Germinal center (tissue), 1 donor: ENCODE measurements around the gene CD37.
"Not testable (repeated sequence)": the region's sequence is repeated elsewhere in the genome, so short reads cannot be mapped to it uniquely, and the experiment has no call there.

ENCODE experiments used
- DNase-seq: peaks from one replicate; pipeline ENCODE4 v3.0.0; 2012; ENCODE audit warnings: mixed read lengths, low spot score

CD37 gene

DNA sequence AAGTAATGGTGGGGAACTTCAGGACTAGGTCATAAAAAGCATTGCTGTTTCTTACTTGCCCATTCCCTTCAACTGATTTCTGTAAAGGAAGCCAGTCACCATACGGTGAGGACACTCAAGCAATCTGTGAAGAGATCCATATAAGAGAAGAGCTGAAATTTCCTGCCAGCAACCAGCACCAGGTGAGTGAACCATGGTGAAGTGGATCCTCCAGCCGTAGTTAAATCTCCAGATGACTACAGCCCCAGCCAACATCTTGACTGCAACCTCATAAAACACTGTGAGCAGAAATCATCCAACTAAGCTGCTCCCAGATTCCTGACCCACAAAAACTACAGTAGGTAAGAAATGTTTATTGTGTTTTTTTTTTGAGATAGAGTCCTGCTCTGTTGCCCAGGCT is 6.5 kb upstream of the CD37 start:
- no peak for DNase-seq

DNA sequence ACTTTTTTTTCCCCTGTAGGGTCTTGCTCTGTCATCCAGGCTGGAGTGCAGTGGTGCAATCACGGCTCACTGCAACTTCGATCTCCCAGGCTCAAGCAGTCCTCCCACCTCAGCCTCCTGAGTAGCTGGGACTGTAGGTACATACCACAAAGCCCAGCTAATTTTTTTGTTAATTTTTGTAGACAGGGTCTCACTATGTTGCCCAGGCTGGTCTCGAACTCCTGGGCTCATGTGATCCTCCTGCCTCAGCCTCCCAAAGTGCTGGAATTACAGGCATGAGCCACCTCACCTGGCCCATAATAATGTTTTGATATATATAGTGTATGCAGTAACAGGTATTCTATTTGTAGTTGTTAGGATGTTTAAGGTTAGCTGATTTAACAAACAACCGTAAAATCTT is 4.0 kb upstream of the CD37 start:
- DNase-seq, result not testable (repeated sequence)

DNA sequence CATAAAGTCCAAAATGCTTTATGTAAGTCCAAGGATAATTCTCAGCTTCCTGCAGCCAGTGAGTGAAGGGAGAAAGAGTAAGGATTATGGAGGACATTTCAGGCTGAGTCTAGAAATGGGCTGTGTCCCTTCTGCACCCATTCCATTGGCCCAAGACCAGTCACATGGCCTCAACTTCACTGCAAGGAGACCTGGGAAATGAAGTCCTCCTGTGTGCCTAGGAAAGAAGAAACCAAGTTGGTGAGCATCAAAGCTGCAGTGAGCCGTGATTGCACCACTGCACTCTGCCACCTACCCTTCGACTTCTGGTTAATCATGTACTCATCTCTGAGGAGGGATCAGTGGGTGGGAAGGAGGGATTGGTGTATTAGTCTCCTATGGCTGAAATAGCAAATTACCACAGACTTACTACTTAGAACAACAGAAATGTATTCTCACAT is 3.6 kb upstream of the CD37 start:
- peak; percentile 77 for DNase-seq

DNA sequence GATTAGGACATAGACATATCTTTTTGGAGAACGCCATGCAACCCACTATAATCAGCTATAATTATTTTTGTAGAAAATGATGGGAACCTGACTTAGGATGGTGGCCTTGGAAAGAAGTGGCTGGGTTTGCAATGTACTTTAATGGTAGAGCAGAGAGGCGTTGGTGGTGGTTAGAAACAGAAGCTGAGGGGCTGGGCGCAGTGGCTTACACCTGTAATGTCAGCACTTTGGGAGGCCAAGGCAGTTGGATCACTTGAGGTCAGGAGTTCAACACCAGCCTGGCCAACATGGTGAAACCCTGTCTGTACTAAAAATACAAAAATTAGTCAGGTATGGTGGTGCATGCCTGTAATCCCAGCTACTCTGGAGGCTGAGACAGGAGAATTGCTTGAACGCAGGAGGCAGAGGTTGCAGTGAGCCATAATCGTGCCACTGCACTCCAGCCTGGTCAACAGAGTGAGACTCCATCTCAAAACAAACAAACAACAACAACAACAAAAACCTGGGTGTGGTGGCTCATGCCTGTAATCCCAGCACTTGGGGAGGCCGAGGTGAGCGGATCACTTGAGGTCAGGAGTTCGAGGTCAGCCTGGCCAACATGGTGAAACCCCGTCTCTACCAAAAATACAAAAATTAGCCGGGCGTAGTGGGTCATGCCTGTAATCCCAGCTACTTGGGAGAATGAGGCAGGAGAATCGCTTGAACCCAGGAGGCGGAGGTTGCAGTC is 2.4 kb upstream of the CD37 start:
- not testable (repeated sequence) for DNase-seq

DNA sequence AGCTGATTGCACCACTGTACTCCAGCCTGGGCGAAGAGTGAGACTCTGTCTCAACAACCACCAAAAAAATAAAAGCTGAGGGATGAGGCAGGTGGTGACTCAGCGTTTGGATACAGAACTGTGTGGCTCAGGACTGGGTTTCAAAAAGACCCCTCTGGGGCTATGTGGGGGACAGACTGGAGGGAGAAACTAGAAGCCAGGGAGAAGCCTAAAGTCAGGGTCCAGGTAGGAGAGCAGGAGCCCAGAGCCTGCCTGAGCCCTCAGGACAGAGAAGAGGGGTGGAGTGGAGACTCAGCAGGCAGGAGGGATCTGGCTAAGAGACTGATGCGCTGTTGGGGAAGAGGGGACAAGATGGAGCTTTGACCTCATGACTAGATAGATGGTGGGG is 1.8 kb upstream of the CD37 start:
- no peak for DNase-seq

DNA sequence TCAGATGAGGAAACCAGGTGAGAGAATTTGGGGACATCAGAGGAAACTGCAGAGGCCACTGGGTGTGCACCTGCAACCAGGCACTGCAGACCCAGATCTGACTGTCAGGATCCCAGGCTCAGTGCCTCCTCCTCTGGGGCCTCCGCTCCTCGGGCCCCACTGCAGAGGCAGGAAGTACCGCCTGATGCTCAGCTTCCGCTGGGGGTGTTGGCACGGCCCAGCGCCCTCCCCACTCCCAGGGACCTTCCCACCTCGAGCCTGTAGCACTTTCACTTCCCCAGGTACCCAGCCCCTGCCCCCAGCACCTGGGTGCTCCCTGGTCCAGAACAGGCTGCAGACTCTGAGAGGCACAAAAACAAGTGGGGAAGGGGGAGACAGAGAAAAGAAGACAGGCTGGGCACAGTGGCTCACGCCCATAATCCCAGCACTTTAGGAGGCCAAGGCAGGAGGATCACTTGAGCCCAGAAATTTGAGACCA is 1.4 kb upstream of the CD37 start:
- peak; percentile 89 for DNase-seq

DNA sequence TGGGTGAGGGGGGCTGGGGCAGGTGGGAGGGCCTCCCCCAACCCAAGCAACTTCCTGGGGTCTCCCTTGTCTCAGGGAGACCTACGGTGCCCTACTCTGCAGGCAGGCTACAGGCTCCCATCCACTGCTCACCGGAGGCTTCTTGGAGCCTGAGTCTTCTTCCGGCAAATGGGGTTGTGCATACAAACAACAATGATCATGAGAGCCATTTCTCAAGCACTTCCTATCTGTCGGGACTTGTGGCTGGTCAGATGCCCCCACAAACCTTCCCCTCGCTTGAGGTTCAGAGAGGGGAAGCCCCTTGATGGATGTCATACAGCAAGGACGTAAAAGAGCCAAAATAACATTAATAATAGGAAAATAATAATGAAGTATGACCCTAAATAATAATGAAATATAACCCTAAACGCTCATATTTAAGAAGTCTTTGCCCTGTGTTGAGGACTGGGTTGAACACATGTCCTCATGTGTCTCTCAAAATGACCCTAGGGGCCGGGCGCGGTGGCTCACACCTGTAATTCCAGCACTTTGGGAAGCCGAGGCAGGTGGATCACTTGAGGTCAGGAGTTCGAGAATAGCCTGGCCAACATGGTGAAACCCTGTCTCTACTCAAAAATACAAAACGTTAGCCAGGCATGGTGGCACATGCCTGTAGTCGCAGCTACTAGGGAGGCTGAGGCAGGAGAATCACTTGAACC is 727 bp downstream of the CD37 start:
- no peak for DNase-seq

DNA sequence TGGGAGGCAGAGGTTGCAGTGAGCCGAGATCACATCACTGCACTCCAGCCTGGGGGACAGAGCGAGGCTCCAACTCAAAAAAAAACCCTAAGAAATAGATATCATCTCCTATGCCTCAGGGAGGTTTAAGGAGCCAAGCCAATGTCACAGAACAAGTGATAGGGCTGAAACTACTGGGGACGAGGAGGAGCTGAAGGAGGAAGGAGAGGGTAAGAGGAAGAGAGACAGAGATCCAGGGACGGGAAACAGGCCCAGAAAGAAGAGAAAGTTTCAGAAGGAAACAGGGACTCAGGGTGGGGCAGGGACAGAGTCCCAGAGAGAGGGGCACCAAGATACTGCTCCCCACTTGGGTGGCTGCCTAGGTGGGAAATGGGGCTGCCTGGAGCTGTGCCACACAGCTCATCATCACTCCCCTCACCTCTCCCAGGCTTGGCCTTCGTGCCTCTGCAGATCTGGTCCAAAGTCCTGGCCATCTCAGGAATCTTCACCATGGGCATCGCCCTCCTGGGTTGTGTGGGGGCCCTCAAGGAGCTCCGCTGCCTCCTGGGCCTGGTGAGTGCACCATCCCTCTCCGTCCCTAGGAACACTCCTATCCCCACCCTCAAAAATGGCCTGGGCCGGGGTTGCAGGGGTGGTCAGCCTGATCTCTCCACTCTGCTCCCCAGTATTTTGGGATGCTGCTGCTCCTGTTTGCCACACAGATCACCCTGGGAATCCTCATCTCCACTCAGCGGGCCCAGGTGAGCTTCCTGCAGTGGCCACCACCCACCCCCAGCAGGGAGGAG is 1.5 kb downstream of the CD37 start:
- no peak for DNase-seq

DNA sequence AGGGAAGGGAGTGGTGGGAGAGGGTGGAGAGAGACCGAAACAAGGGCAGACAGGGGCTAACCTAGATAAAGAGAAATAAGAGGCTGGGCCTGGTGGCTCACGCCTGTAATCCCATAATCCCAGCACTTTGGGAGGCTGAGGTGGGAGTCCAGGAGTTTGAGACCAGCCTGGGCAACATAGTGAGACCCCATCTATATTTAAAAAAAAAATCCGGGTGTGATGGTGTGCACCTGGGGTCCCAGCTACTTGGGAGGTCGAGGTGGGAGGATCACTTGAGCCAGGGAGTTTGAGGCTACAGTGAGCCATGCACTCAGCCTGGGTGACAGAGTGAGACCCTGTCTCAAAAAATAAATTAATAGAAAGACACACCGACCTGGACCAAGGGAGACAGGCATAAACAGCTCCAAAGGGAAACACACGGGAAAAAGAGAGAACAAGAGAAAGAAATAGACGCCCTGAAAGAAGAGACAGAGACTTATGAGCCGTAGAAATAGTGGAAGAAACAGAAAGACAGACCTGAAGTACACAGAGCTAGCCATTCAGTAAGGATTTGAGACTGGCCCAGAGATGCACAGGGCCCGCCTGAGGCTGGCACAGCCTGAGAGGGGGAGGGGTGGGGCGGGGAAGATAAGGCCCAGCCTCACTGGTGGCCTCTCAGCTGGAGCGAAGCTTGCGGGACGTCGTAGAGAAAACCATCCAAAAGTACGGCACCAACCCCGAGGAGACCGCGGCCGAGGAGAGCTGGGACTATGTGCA is 2.2 kb downstream of the CD37 start:
- no peak for DNase-seq

DNA sequence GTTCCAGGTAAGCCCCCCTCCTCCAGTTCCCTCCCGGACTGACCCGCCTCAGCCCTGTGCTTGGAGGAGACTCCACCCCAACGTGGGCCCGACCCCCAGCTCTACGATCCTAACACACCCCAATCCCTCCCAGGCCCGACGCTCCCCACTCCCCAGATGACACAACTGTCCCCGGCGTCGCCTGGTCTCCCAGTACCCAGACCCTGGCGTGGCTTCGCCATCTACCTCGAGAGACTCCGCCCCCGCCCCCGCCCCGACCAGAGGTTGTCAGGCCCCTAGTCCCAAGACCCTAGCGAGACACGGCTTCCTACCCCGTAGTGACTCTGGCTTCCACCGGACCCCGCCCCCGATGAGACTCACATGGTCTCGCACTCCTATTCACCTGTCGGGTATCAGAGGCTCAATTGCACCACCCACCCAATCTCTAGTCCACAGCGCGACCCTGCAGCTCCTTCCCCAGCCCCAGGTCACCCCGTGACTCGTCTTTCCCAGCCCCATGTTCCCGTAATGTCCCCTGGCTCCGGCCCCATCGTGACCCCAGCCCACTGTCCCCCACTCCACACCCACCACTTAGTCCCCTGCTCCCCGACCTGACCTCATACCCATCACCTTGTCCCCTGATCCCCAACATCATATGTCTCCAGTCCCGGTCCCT is 2.9 kb downstream of the CD37 start:
- DNase-seq, result no peak

DNA sequence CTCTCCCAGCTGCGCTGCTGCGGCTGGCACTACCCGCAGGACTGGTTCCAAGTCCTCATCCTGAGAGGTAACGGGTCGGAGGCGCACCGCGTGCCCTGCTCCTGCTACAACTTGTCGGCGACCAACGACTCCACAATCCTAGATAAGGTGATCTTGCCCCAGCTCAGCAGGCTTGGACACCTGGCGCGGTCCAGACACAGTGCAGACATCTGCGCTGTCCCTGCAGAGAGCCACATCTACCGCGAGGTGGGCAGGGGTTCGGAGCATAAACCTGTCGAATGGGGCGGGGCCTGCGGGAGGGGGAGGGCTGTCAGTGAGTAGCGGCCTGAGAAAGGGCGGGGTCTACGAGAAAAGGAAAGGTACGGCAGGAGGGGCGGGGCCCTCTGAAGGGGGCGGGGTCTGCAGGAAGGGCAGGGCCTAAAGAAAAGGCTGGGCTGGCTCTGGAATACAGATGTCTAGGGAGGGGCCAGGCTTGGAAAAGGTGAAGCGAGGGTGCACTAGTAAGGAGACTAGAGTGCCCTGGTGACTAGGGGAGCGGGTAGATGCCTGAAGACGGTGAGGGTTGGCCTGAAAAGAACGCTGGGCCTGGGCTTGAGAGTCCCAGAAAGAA is 3.6 kb downstream of the CD37 start:
- DNase-seq, result peak; percentile 85

DNA sequence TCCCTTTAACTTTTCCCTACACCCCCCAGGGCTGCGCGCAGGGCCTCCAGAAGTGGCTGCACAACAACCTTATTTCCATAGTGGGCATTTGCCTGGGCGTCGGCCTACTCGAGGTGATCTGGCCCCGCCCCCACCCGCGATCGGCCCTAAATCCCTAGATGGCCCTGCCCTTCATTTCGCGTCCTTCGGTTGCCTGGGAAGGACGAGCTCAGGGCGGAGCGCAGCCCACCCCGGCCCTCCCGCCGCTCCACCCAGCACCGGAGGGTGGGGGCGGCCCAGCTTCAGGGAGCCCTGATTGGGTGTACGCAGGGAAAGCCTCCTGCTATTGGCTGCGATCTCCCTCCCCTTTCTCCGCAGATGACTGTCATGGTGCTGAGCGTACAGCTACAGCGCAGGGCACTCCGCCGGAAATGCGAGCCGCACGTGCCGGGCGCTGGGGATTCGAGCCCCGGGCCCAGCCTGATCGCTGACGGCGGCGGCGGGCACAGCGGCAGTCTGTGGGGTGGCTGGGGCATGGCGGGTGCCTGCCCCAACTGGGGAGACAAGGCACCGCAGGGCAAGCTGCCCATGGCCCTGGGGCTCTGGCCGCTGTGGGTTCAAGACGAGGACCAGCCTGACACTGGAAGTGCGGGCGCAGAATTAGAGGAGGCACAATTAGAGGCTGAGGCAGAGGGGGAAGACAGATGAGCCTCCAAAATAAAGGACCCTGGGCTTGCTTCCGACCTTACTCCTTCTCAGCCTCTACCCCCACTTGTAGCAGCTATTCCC is 4.3 kb downstream of the CD37 start:
- peak; percentile 54 for DNase-seq

DNA sequence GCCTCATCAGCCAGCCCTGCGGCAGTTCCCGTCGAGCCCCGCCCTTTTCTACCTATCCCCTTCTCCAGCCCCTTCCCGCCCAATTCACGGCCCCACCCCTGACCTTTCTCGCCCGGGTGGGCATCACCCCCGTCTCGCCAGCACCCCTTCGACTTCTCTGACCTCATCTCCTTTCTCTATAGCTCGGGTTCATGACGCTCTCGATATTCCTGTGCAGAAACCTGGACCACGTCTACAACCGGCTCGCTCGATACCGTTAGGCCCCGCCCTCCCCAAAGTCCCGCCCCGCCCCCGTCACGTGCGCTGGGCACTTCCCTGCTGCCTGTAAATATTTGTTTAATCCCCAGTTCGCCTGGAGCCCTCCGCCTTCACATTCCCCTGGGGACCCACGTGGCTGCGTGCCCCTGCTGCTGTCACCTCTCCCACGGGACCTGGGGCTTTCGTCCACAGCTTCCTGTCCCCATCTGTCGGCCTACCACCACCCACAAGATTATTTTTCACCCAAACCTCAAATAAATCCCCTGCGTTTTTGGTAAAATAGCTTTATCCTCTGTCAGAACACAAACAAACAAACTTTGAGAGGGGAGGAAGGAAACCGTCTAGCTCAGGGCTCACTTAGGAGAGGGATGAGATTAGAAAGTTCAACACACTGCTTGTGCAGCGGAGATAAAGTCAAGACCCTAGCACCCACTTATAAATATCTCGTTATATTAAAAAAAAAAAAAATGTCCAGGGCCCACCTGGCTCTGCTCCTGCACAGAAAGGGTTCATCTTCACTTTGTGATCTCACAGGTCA is 5.1 kb downstream of the CD37 start:
- DNase-seq, result peak; percentile 97

DNA sequence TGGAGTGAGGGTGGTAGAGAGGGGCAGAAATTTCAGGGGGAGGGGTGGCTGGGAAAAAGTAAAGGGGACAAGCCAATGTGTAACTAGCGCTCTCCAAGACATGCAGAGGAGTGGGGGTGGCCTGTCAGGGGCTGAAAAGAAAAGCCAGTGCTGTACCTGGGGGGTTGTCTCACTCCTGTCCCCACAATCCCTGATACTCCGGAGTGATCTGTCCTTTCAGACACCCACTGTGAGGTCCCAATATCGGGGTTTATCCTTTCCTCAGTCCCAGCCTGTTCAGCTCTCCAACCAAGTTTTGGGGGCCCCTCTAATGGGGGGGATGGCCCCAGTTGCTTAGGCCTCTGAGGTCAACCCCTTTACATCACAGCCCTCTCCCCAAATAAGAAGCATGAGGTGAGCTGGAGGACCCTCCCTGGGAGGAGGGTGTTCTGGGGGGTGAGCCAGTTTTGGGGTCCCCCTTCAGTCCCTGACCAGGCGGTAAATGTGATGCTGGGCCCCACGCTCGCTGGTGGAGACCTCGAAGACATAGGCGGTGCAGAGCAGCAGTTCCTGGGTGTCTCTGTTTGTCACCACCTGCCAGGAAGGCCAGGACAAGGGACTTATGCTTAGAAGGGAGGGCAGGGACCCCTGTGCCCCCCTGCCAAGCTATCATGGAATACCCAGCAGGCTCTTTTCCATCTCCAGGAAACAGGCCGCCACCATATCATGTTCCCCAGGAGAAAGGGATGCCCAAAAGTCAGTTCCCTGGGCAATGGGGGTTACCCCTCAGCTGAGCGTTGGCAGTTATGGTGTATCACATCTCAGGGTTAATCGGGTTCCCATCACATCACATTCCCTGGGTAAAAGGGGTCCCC is 5.9 kb downstream of the CD37 start:
- DNase-seq, result no peak

DNA sequence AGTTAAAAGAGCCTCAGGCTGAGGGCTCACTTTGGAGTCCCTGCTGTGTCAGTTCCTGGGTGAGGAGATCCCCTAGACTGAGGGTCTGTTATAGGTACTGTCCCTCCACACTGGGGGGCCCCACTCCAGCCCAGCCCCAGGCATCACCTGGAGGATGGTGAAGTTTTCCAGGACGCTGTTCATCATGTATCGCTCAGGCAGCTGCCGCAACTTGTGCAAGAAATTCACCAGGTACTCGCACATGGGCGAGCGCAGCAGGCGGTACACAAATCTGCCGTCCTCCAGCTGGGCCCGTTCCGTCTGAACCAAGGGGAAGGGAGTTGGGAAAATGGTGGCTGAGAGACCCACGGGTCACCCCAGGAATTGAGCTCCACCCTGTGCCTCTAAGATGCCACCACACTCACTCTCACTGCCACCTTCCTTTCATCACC is 7.1 kb downstream of the CD37 start:
- DNase-seq, result no peak

DNA sequence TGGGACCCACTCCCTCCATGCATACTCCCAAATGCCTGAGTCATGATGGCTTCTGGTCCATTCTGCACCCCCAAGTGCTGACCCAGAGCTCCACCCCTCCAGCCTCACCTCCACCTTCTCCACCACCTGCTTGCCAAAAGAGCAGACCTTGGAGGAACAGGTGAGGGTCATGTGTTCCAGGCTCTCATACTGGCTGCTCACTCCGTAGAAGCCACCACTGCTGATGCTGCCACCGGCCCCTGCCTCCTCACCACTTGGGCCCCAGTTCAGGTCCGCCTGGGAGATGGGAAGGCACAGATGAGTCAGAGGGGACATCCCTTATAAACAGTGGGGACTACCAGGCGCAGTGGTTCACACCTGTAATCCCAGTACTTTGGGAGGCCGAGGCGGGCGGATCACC is 7.9 kb downstream of the CD37 start:
- no peak for DNase-seq

DNA sequence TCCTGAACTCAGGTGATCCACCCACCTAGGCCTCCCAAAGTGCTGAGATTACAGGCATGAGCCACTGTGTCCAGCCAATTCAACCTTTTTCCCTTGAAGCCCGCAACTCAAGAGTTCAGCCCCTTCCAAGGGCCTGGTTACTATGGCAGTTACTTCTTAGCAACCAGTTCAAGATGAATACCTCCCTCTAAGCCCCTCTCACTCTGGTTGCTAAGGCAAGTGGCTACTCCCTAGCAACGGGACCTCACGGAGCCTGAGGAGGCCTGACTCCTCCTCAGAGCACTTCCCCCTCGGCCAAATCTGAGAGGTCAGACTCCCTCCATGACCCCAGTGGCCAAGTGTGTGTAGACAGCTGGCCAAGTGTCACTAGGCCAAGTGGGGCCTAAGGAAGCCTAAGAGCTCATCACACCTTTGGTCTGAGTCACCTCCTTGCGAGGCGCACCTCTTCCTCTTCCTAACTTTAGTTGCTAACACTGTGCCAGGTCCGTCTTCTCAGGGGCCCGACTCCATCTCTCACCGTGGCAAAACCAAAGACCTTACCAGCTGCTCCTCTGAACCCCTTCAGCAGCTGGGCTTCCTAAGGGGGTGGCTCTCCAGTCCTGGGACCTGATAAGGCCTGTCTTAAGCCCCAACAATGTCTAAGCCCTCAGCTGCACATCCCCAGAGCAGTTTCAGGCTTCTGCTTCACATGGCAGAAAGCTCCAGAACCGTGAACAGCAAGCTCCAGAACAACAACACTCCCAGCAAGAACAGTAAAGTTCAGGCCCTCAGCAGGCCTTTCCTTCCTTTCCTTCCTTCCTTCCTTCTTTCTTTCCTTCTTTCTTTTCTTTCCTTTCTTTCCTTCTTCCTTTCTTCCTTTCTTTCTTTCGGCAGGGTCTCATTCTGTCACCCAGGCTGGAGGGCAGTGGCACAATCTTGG is 9.6 kb downstream of the CD37 start:
- DNase-seq, result no peak
